PC-9 (cell line): ENCODE results near the gene SLC16A12.

ENCODE experiments used
- EZH2 ChIP-seq: fragments of 200-600 bp; sonication (generic); IDR thresholded peaks from 2 replicates; pipeline ENCODE4 v1.8.0; 2017; ENCODE audit warnings: antibody characterized with exemption, low read depth
- TF ChIP-seq, protein P1 (sequence below): fragments of 200-600 bp; sonication (generic); conservative IDR thresholded peaks from 2 replicates; pipeline ENCODE4 v1.6.1; 2017; ENCODE audit warnings: mixed run types, antibody characterized with exemption, mild to moderate bottlenecking, moderate library complexity

DNA sequence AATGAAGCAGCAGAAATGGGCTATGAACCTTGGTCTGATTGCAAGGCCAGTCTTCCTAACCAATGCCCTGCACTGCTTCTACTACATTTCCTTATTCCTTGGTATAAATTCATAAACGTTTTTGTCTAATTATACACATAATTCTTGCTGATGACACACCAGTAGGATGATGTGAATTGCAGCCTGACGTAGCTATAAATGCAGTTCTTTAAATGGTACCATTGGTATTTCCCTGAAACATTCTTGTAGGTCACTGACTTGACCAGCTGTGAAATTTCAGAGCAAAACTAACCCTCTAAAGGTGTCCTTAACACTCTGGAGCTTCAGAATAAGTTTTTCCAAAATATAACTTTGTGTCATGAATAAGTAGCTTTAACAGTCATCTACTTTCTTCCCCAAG lies 70.2 kb downstream of the SLC16A12 start:
- TF ChIP-seq, protein P1, sequence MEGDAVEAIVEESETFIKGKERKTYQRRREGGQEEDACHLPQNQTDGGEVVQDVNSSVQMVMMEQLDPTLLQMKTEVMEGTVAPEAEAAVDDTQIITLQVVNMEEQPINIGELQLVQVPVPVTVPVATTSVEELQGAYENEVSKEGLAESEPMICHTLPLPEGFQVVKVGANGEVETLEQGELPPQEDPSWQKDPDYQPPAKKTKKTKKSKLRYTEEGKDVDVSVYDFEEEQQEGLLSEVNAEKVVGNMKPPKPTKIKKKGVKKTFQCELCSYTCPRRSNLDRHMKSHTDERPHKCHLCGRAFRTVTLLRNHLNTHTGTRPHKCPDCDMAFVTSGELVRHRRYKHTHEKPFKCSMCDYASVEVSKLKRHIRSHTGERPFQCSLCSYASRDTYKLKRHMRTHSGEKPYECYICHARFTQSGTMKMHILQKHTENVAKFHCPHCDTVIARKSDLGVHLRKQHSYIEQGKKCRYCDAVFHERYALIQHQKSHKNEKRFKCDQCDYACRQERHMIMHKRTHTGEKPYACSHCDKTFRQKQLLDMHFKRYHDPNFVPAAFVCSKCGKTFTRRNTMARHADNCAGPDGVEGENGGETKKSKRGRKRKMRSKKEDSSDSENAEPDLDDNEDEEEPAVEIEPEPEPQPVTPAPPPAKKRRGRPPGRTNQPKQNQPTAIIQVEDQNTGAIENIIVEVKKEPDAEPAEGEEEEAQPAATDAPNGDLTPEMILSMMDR = no peak
- TF ChIP-seq EZH2 = no peak
